Spleen (tissue), 7 donors: Measurements from ENCODE around the gene TMEM204.

Source experiments
- POLR2AphosphoS5 ChIP-seq, 3 donors: sonication (generic); formaldehyde crosslinking; IDR thresholded peaks; one replicate each; pipeline ENCODE4 v1.5.1; 2017; ENCODE audit warnings: antibody characterized with exemption in 3 of 3
- TF ChIP-seq, protein P1 (sequence below), 11 experiments: fragments of 200-600 bp in 7 of 11; fragments of 450-650 bp in 4 of 11; sonication (generic) in 4 of 11; IDR thresholded peaks in 8 of 11; conservative IDR thresholded peaks in 3 of 11; 1 replicate in 7 of 11; 2 replicates in 4 of 11; pipeline versions ENCODE4 v1.4.0 to v1.8.0; 2016 to 2021; ENCODE audit warnings: antibody characterized with exemption in 11 of 11, inconsistent platforms in 4 of 11, mild to moderate bottlenecking in 1 of 11
- donor health status: DM: no; HTN: no; CAD: no; lungs with moderate emphysema.
- donor health status: DM: no; HTN: no; CAD: no.
- donor health status: DM: no; HTN: no; CAD: no.

DNA sequence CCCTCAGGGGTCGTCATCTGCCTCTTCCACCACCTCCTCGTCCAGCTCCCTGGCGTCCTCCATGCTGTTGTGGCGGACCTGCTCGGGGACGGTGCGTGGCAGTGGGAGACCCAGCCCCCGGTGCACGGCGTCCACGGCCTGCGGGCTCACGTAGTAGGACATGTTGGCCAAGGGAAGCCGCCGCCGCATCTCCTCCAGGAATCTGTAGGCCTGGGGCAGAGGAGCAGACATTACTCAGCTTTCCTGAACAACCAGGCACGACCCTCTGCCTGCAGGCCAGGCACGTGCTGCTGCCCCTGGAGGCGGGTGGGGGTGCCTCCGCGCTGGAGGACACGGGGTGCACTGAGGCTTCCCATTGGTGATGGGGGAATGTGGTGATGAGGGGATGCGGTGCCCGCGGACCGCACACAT is 22.5 kb upstream of the TMEM204 start:
- TF ChIP-seq, protein P1, sequence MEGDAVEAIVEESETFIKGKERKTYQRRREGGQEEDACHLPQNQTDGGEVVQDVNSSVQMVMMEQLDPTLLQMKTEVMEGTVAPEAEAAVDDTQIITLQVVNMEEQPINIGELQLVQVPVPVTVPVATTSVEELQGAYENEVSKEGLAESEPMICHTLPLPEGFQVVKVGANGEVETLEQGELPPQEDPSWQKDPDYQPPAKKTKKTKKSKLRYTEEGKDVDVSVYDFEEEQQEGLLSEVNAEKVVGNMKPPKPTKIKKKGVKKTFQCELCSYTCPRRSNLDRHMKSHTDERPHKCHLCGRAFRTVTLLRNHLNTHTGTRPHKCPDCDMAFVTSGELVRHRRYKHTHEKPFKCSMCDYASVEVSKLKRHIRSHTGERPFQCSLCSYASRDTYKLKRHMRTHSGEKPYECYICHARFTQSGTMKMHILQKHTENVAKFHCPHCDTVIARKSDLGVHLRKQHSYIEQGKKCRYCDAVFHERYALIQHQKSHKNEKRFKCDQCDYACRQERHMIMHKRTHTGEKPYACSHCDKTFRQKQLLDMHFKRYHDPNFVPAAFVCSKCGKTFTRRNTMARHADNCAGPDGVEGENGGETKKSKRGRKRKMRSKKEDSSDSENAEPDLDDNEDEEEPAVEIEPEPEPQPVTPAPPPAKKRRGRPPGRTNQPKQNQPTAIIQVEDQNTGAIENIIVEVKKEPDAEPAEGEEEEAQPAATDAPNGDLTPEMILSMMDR (IDR thresholded peaks at IDR 0.05 in 8 of 11, conservative IDR thresholded peaks at IDR 0.05 in 3 of 11): no peak
- TF ChIP-seq POLR2AphosphoS5 (IDR thresholded peaks at IDR 0.05): no peak
